ENCODE results near the gene TAC4. TPM values are rescaled to one million over a fixed set of nuclear protein-coding genes. Genes with fewer than 3 reads are reported as not detected.

The TAC4 gene
- total and polyA plus RNA-seq, 2 of the 13 experiments (the other 11 are each of a cell fraction or from before 2014, with no cell fraction given) = not detected

- in situ Hi-C loops (cut with HindIII; ENCODE audit: extremely low pct_ligation_motif_present, low pct_unique_long_range_greater_than_20kb) = no loop called here
- no peak for TF ChIP-seq KDM6A (CRISPR knock-in tag; IDR thresholded peaks at IDR 0.05; ENCODE audit: low read depth)
- TF ChIP-seq AGO2 (optimal IDR thresholded peaks at IDR 0.05; ENCODE audit: low read depth, low read length) = no peak
- TF ChIP-seq NPAS2 (CRISPR knock-in tag; IDR thresholded peaks at IDR 0.05; ENCODE audit: borderline replicate concordance) = no peak
- TF ChIP-seq ZNF567 (CRISPR knock-in tag; IDR thresholded peaks at IDR 0.05; ENCODE audit: borderline replicate concordance) = no peak
- TF ChIP-seq MAFK (conservative IDR thresholded peaks at IDR 0.05 in 1 of 2, IDR thresholded peaks at IDR 0.05 in 1 of 2; ENCODE audit: low read length in 2 of 2) = no peak
- TF ChIP-seq GABPB1 (CRISPR knock-in tag; IDR thresholded peaks at IDR 0.05) = no peak
- TF ChIP-seq ZNF572 (CRISPR knock-in tag; IDR thresholded peaks at IDR 0.05) = no peak
- no peak for TF ChIP-seq MZF1 (CRISPR knock-in tag; IDR thresholded peaks at IDR 0.05; ENCODE audit: borderline replicate concordance)
- no peak for TF ChIP-seq TEF (CRISPR knock-in tag; IDR thresholded peaks at IDR 0.05)
- TF ChIP-seq SMYD3 (CRISPR knock-in tag; IDR thresholded peaks at IDR 0.05) = no peak
- TF ChIP-seq TSC22D2 (CRISPR knock-in tag; IDR thresholded peaks at IDR 0.05; ENCODE audit: borderline replicate concordance) = no peak
- no peak for TF ChIP-seq ZNF121 (CRISPR knock-in tag; IDR thresholded peaks at IDR 0.05)
- no peak for TF ChIP-seq CERS6 (CRISPR knock-in tag; IDR thresholded peaks at IDR 0.05)
- no peak for TF ChIP-seq NR2C2 (CRISPR knock-in tag; IDR thresholded peaks at IDR 0.05; ENCODE audit: borderline replicate concordance)
- TF ChIP-seq GTF2F1 (IDR thresholded peaks at IDR 0.05; ENCODE audit: low read length) = no peak
- TF ChIP-seq SOX5 (CRISPR knock-in tag; IDR thresholded peaks at IDR 0.05; ENCODE audit: borderline replicate concordance) = no peak
- no peak for TF ChIP-seq GMEB2 (CRISPR knock-in tag; IDR thresholded peaks at IDR 0.05; ENCODE audit: low read depth)
- TF ChIP-seq ZNF891 (CRISPR knock-in tag; IDR thresholded peaks at IDR 0.05) = no peak
- H3K36me3 ChIP-seq (replicated peaks in 1 of 2; ENCODE audit: control insufficient read depth in 1 of 2, insufficient read depth in 2 of 2, low read length in 2 of 2) = no peaks in the 10 kb centered on the region
- ChIA-PET CTCF (ENCODE audit: low intra/inter-chr PET ratio, low total read pairs) (no interaction called here), POLR2A (no interaction called here)
- H3K4me3 ChIP-seq (replicated peaks in 1 of 3; ENCODE audit: insufficient read depth in 1 of 3, low read depth in 2 of 3, low read length in 3 of 3) = no peak overlapping the region
- no TSS peak for BruUV-seq (replicated peaks)
- H3K79me2 ChIP-seq (ENCODE audit: insufficient read depth, low read length) = no peaks in the 10 kb centered on the region
- 61% methylated on average over 9 of the region's 23 CpGs for WGBS (ENCODE audit: low lambda C conversion rate)
- H3K9me3 ChIP-seq (ENCODE audit: low read length) = no peaks in the 10 kb centered on the region
- peaks cover 2 to 26% of the 10 kb centered on the region in 2 experiments; a peak in 4 of 5 replicates for H3K27me3 ChIP-seq (ENCODE audit: control insufficient read depth in 1 of 2, insufficient read depth in 2 of 2, low read length in 2 of 2)
- H4K20me1 ChIP-seq (ENCODE audit: insufficient read depth, low read length) = no peaks in the 10 kb centered on the region
- FAIRE-seq (no peak), ATAC-seq (no peak), DNase-seq (ENCODE audit: low spot score) (no peak)
- H3K27ac ChIP-seq (ENCODE audit: extremely low read length, insufficient read depth, low read length) = no peak overlapping the region
- peaks cover 33% of the 10 kb centered on the region for H3K4me1 ChIP-seq (ENCODE audit: insufficient read depth, low read length)
- intact Hi-C loops (cut with micrococcal nuclease; ENCODE audit: unreplicated experiment) = no loop called here
- H2AFZ ChIP-seq (ENCODE audit: low read length) = no peak overlapping the region
- no peak overlapping the region for H3K9ac ChIP-seq (ENCODE audit: insufficient read depth, low read depth, low read length)
- H3K4me2 ChIP-seq (ENCODE audit: low read depth, low read length) = no peak overlapping the region
Observed at GRCh38 chr17:49890852-49891251, 43.0 kb upstream of the TAC4 start.

Measured in HepG2 (cell line).